Loucy (cell line): ENCODE measurements around the gene PAK5.

ENCODE experiments used
- H2AFZ ChIP-seq: fragments of 200-600 bp; sonication (generic); 2 replicates; pipeline ENCODE4 v1.6.0; 2016; ENCODE audit warnings: antibody characterized with exemption, mild to moderate bottlenecking, low read length, moderate library complexity
- H3F3A ChIP-seq: fragments of 200-600 bp; 2 replicates; pipeline ENCODE4 v1.6.0; 2016; ENCODE audit warnings: antibody characterized with exemption, low read depth, mild to moderate bottlenecking
- H3K27me3 ChIP-seq: fragments of 200-600 bp; sonication (generic); 2 replicates; pipeline ENCODE4 v1.6.1; 2014; ENCODE audit warnings: low read length, mild to moderate bottlenecking; ENCODE audit not compliant: insufficient read depth, poor library complexity, severe bottlenecking
- H3K36me3 ChIP-seq: fragments of 200-600 bp; sonication (generic); 2 replicates; pipeline ENCODE4 v1.6.1; 2016; ENCODE audit warnings: low read length; ENCODE audit not compliant: insufficient read depth
- H3K4me1 ChIP-seq: fragments of 200-600 bp; sonication (generic); 2 replicates; pipeline ENCODE4 v1.5.1; 2014; ENCODE audit warnings: low read length, mild to moderate bottlenecking; ENCODE audit not compliant: insufficient read depth, poor library complexity, severe bottlenecking
- H3K4me2 ChIP-seq: fragments of 200-600 bp; sonication (generic); 2 replicates; pipeline ENCODE4 v1.6.0; 2014; ENCODE audit warnings: antibody characterized with exemption, low read length, low read depth, mild to moderate bottlenecking; ENCODE audit not compliant: poor library complexity, severe bottlenecking
- H3K4me3 ChIP-seq: fragments of 200-600 bp; sonication (generic); 2 replicates; pipeline ENCODE4 v1.5.1; 2014; ENCODE audit warnings: low read length, mild to moderate bottlenecking, mixed read lengths; ENCODE audit not compliant: poor library complexity, severe bottlenecking
- H3K79me2 ChIP-seq: fragments of 200-600 bp; sonication (generic); 2 replicates; pipeline ENCODE4 v1.6.1; 2014; ENCODE audit warnings: low read length; ENCODE audit not compliant: insufficient read depth
- H3K9ac ChIP-seq: fragments of 200-600 bp; sonication (generic); 2 replicates; pipeline ENCODE4 v1.6.0; 2014; ENCODE audit warnings: mild to moderate bottlenecking, low read depth, low read length, moderate library complexity; ENCODE audit not compliant: poor library complexity, severe bottlenecking
- H3K9me2 ChIP-seq: fragments of 200-600 bp; sonication (generic); replicated peaks from 2 replicates; pipeline ENCODE4 v1.6.1; 2016; ENCODE audit warnings: low read depth, low read length, mixed read lengths
- H3K9me3 ChIP-seq: fragments of 200-600 bp; sonication (generic); 2 replicates; pipeline ENCODE4 v1.6.1; 2014; ENCODE audit warnings: mild to moderate bottlenecking, antibody characterized with exemption, low read length, low read depth; ENCODE audit not compliant: insufficient read depth
- H4K20me1 ChIP-seq: fragments of 200-600 bp; sonication (generic); 2 replicates; pipeline ENCODE4 v1.6.0; 2014; ENCODE audit warnings: antibody characterized with exemption, low read length, mild to moderate bottlenecking; ENCODE audit not compliant: insufficient read depth, poor library complexity, severe bottlenecking
- CTCF ChIP-seq: fragments of 200-600 bp; sonication (generic); conservative IDR thresholded peaks from 2 replicates; pipeline ENCODE4 v1.5.1; 2014; ENCODE audit warnings: mild to moderate bottlenecking, antibody characterized with exemption, low read length
- EZH2phosphoT487 ChIP-seq: fragments of 200-600 bp; IDR thresholded peaks from 2 replicates; pipeline ENCODE4 v1.6.1; 2018; ENCODE audit warnings: antibody characterized with exemption, mild to moderate bottlenecking, moderate library complexity, borderline replicate concordance

Gene PAK5

DNA sequence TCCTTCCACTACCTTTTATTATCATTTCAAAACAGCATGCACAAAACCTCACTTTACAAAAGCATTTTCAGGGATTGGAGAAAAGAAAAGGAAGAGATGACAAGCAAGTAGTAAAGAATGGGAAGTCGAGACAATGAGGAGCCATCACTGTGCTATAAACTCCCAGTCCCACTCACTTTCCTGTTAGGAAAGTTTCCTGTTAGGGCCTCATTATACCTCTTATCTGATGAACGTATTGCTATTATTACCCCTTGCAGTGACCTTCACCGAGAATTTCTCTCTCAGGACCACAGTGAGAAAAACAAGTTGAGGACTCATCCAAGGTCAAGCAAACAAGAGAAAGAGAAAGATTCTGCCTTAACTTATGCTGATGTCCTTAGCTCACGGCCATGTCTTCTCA is 295.7 kb downstream of the PAK5 start:
- Histone ChIP-seq H3K27me3 (no peaks in the 10 kb centered on the region), H2AFZ (no peak overlapping the region), H4K20me1 (no peaks in the 10 kb centered on the region), H3K9ac (no peak overlapping the region), H3K9me2 (no peaks in the 10 kb centered on the region), H3K9me3 (no peaks in the 10 kb centered on the region), H3K36me3 (no peaks in the 10 kb centered on the region), H3F3A (no peaks in the 10 kb centered on the region), H3K4me2 (no peak overlapping the region), H3K4me3 (no peak overlapping the region), H3K4me1 (no peaks in the 10 kb centered on the region), H3K79me2 (no peaks in the 10 kb centered on the region)
- TF ChIP-seq EZH2phosphoT487: no peak
- no peak for TF ChIP-seq CTCF

- peaks cover 11% of the 10 kb centered on the region; the same call in 1 of the 2 replicates for H3K36me3 ChIP-seq
- no peaks in the 10 kb centered on the region for H3K4me1 ChIP-seq
- H3K4me3 ChIP-seq: no peak overlapping the region
- no peaks in the 10 kb centered on the region for H3K79me2 ChIP-seq
- no peaks in the 10 kb centered on the region for H4K20me1 ChIP-seq
- TF ChIP-seq CTCF: no peak
- no peak for TF ChIP-seq EZH2phosphoT487
- H3K9me2 ChIP-seq: no peaks in the 10 kb centered on the region
- no peaks in the 10 kb centered on the region; the same call in 1 of the 2 replicates for H3F3A ChIP-seq
- no peak overlapping the region for H3K9ac ChIP-seq
- H3K27me3 ChIP-seq: no peaks in the 10 kb centered on the region
- no peak overlapping the region for H3K4me2 ChIP-seq
- no peaks in the 10 kb centered on the region for H3K9me3 ChIP-seq
- no peak overlapping the region for H2AFZ ChIP-seq
These were observed 303.4 kb downstream of the PAK5 start for GRCh38 chr20:9535449-9535848.

GRCh38 chr20:9534025-9534424 is 304.9 kb downstream of the PAK5 start:
- Histone ChIP-seq H3F3A (no peaks in the 10 kb centered on the region; the same call in 1 of the 2 replicates), H3K79me2 (no peaks in the 10 kb centered on the region), H3K9me3 (no peaks in the 10 kb centered on the region), H2AFZ (no peak overlapping the region), H3K9ac (no peak overlapping the region), H3K36me3 (peaks cover 25% of the 10 kb centered on the region), H3K9me2 (no peaks in the 10 kb centered on the region), H3K4me2 (no peak overlapping the region), H3K4me1 (no peaks in the 10 kb centered on the region), H4K20me1 (peaks cover 9% of the 10 kb centered on the region), H3K4me3 (no peak overlapping the region), H3K27me3 (no peaks in the 10 kb centered on the region)
- TF ChIP-seq EZH2phosphoT487 (no peak), CTCF (no peak)
